ENCODE data around the gene UBALD1.

UBALD1 gene

DNA sequence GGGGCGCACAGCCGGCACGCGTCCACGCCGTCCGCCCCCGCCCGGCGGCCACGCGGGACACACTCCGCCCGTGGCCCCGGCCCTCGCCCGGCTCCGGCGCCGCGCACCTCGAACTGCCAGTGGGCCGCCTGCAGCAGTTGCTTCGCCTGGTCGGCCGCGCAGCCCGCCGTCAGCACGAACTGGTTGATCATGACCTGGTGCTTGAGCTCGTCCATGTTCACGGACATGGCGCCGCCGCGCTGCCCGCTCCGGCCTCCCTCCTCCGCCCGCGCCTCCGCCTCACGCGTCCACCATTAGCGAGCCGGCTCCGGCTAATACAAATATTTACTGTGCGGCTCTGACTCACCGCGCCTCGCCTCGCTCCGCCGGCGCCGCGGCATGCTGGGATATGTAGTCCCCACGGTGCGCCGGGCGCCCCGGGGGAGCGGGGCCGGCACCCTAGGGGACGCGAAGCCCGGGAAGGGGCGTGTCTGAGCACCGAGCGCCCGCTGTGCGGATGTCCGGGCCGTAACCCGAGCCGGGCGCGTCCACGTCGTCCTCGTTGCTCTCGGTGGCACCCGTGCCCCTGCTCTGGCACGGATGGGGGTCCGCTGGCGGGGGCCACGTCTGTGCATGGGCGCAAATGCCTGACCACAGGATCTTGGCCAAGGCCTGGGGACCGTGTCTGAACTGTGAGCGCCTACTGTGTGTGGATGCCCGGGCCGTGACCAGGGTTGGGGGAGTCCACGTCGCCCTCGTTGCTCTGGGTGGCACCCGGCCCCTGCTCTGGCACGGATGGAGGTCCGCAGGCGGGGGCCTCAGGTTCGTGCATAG lies at the start of gene UBALD1:
Gene UBALD1 (minus strand): TSS at position 318 of the 813 bp plus-strand sequence. CDS start 91 bp downstream, at position 227.
- DNase-seq (ENCODE audit: low read depth in 2 of 2), result peak; percentile 60 to 77

DNA sequence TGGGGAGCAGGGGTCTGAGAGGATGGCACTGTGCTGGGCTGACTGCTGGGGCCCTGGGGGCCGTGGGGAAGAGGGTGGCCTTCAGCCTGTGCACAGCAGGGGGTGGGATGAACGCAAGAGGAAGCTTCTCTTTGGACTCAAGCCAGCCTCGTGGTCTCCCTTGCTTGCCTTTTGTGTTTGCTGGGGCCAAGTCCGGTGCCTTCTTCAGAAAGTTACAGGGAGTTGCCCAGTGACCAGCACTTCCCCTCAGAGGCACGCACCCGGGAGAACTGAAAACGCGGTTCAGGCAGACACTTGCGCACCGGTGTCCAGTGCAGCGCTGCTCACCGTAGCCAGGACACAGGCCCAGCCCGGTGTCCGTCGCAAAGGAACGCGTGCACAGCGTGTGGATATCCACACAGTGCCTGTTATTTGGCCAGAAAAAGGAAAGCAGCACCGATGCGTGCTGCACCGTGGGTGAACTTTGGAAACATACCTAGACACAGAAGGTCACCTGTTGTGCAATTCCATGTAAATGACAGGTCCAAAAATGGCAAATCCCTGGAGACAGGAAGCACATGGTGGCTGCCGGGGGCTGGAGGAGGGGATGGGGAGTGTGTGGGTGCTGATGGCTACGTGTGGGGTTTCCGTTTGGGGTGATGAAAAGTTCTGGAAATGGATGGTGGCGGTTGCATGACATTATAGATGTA lies 49.2 kb upstream of the UBALD1 start:
- DNase-seq (ENCODE audit: low read depth in 2 of 2), result no peak

DNA sequence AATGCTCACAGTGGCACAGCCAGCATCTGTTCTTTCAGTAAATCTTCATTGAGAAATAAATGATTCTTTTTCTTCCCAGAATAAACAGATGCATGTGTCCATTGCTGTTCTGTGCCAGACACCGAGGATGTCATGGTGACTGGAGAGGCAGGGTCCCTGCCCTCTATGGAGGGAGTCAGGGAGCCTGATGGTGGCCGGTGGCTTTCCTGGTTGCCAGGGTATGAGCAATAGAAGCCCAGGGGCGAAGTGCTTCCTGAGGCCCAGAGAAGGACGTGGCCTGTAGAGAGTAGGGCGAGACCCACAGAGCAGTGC lies 48.7 kb upstream of the UBALD1 start:
- no peak for DNase-seq (ENCODE audit: low read depth in 2 of 2)

DNA sequence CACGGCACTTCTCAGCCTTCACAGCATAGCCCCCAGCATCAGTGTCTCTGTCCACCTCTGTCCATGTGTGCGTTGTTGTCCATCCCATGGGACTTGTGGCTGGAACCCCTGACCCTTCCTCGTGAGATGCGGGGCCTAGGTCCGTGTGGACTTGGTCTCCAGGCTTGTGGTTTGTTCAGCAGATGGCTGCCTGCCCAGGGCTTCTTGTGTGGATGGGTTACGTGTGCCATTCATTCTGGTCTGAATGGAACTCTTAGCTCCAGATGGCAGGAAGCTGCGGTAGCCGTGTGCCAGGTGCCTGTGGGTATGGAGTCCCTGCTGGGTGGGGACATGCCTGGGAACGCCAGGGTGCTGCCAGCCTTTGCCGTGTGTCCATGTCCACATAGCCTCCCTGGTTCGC lies 47.0 kb upstream of the UBALD1 start:
- DNase-seq (ENCODE audit: low read depth in 2 of 2), result no peak

DNA sequence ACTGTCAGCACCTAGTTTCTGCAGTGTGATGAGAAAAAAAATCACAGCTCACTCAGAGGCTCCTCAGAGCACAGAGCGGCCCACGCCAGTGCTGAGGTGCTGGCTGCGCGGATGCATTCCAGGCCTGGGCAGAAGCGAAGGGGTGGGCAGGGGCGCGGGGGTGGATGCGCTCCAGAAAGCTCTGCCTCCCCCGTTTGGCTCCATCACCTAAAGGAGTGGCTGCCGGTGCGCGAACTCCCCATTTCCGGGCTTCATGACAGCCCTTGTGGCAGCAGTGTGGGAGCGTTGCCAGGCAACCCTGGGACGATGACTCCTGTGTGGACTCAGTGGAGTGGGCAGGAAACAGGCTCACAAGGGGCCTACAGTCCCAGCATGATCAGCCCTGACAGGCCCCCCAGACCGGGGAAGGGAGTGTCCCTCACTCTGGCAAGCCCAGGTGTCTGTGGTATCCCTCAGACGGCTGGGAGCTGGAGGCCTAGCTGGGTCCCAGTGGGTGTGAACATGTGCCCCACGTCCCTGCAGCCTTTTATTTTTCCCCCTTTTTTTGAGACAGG lies 45.8 kb upstream of the UBALD1 start:
- peak; percentile 40 to 70 for DNase-seq (ENCODE audit: low read depth in 2 of 2)

DNA sequence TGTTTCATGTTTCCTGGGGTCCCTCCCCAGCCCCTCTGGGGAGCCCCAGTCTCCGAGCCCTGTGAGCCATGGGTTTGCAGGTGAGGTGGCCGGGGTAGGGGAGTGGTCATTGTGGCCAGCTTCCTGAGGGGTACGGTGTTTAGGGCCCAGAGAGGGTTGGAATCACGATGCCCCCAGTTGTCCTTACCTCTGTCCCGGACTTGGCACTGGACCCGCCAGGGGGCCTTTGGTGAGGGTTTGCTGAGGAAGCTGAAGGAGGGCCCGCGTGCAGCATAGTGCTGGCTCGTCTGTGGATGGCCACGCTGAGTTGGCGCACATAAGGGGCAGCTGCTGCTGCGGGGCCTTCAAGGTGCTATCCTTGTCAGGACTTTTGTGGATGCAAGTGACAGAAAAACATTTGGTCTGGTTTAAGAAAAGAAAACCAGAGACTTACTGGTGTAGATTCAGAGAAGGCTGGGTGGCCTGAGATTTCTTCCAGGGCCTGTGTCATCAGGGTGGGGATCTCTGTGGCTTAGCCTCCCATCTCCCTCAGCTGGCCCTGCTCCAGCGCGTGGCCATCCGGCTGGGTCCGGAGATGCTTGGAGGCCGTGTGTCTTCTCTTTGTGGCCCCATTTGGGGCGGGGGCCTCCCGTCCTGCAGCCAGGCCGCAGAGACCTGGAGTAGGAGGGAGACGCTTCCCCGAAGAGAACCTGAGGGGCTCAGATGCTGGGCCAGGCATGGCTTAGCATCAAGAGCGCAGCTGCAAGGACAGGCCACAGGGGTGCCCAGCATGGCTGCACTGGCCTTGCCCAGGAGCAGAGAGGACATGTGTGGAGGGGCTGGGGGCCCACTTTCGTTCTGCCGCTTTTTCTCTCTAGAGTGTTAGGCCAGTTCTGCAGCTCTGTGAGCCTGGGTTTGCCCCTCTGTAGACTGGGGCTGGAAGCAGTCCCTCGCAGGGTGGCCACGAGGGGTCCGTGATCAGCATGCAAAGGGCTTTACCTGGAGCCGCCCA lies 45.0 kb upstream of the UBALD1 start:
- no peak for DNase-seq (ENCODE audit: low read depth in 2 of 2)

DNA sequence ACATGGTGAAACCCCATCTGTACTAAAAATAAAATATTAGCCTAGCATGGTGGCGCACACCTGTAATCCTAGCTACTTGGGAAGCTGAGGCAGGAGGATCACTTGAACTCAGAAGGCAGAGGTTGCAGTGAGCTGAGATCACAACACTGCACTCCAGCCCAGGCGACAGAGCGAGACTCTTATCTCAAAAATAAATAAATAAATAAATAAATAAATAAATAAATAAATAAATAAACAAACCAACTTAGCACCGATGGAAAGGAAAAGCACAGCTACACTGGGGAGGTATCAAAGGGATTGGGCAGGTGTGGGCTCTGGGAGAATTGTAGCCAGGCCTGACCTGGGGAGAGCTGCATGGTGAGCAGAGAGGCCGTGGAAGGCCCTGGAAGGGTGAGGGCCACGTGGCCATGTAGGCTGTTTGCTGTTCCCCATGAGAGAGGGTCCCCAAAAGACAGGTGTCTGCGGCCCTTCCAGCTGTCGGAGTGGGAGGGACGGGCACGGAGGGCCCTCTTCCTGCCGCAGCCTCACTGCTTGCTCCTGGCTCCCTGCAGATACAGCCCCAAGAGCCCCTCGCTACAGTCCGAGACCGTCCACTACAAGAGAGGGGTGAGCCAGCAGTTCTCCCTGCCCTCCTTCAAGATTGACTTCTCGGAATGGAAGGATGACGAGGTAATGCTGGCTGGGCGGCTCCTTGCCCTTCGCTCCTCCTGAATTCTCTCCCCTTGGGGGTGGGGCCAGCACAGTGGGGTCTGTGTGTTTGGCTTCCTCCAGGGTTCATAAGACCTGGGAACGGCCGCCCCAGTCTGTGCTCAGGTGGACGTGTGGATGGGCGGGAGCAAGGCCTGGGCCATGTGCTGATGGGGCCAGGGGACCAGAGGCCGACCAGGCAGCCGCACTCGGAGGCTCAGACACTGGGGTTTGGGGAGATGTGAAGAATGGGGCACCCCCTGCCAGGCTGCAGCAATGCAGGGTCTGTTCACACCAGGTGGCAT lies 42.3 kb upstream of the UBALD1 start:
- DNase-seq (ENCODE audit: low read depth in 2 of 2), result no peak

DNA sequence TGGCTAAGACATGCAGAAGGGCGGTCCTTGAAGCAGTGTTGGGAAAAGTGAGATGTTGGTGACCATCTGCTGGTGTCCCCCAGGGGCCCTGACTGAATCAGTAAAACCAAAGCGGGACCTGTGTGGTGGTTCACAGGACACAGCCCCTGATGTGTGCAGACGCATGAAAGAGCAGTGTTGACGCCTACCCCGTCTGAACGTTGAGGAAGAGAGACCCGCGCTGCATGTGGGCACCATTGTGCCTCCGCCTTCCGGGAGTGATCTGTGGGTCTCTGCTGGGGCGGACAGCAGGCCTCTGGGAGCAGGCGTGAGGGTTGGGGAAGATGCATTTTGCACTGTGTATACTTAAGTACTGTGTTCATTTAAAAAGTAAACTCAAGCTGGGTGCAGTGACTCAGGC lies 41.5 kb upstream of the UBALD1 start:
- no peak for DNase-seq (ENCODE audit: low read depth in 2 of 2)

DNA sequence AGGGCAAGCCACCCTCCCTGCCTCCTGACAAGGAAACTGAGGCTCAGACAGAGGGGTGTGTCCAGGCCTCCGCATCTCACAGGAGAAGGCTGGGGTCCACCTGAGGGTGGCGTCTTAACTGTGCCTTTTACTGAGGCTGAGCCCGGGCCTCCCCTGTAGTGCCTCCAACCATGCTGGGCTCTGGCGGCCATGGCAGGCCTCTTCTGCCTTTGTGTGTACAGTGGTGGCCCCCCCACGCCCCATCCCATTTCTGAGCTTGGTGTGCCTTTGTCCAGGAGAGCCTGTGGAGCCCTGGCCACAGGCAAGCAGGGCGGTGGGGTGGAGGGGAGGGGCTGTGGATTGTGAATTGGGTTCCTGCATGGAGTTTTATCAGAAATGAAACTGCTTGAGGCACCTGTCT lies 41.1 kb upstream of the UBALD1 start:
- no peak for DNase-seq (ENCODE audit: low read depth in 2 of 2)

DNA sequence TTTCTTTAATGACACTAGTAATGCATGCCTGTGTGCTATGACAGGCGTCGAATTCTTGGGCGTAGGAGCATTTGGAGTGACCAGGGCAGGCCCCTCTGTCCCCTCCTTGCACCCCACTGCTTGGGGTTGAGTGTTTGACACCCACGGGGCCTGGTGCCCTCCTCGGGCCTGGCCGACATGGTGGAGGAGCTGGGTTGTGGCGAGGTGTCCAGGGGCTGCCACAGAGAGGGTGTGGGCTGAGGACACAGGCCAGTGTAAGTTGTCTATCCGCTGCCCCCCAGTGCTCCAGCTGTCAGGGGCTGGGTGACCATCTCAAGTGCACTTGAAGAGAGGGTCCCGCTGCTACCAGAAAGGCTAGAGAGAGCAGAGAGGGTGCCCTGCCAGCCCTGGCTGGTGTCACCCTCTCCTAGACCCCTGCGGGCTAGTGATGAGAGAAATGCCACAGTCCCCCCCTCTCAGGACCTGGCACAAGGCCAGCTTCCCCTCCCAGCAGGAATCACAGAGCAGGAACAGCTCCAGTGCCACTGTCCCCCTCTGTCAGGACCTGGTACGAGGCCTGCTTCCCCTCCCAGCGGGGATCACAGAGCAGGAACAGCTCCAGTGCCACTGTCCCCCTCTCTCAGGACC lies 40.4 kb upstream of the UBALD1 start:
- no peak for DNase-seq (ENCODE audit: low read depth in 2 of 2)

DNA sequence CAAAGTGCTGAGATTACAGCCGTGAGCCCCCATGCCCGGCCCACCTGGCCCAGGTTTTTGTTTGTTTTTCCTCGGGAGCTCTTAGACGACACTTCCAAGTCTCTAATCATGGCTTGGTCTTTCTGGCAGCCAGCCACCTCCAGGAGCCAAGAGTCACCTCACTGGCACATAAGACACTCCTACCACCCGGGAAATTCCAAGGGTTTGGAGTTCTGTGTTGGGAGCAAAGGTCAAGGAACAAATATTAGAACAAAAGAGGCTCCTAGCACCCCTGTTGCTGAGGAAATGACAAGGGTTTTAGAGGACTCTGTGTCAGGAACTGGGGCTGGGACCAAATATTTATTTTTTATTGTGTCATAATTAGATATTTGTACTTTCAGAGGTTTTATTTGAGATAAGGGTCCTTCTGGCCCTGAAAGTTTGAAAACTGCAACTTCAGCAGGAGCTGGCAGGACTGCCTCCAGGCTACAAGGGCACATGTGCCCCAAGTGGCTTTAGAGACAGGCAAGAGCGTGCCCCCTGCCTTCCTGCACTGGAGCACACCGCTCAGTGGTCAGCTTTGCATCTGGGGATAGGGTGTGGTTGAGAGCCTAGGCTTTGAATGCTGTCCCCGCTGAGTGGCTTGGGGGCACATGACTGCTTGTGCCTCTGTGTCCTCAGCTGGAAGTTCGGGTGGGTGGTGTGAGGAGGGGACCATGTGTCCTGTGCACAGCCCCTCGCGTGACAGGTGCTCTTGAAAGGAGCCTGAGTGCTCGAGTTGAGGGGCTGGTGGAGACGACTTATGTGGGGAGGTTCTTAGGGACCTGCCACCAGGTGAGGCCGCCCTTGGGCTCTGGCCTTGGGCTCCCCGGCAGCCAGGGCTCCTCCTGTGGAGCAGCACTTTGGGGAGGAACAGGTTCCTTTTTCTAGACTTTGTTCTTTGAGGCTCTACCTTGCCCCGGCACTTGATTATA lies 39.6 kb upstream of the UBALD1 start:
- no peak for DNase-seq (ENCODE audit: low read depth in 2 of 2)

DNA sequence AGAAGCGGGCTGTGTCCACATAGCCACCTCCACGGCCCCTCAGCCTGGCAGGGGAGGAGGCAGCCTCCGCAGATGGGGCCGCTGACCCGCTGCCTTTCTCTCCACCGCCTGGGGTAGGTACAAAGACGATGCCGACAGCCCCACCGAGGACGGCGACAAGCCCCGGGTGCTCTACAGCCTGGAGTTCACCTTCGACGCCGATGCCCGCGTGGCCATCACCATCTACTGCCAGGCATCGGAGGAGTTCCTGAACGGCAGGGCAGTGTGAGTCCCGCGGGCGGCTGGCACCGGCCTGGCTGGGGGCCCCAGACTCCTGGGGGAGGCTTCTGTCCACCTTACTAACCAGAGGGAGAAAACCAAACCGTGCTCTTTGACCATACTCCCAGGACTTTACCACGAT lies 37.9 kb upstream of the UBALD1 start:
- no peak for DNase-seq (ENCODE audit: low read depth in 2 of 2)

DNA sequence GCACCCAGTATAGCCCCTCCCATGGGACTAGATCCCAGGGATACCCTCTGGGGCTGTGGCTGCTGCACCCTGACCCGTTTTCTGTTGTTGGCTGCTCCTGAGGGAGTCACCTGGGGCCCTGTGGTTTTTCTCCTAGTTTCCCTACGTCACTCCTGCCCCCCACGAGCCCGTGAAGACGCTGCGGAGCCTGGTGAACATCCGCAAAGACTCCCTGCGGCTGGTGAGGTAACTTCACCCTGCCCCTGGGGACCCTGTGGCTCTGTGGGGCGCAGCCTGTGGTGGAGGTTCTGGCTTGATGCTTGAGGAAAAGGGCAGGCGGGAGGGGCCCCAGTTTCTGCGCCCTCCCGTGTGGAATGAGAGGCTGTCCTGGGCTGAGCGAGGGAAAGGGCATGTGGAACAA lies 37.1 kb upstream of the UBALD1 start:
- DNase-seq (ENCODE audit: low read depth in 2 of 2), result no peak

DNA sequence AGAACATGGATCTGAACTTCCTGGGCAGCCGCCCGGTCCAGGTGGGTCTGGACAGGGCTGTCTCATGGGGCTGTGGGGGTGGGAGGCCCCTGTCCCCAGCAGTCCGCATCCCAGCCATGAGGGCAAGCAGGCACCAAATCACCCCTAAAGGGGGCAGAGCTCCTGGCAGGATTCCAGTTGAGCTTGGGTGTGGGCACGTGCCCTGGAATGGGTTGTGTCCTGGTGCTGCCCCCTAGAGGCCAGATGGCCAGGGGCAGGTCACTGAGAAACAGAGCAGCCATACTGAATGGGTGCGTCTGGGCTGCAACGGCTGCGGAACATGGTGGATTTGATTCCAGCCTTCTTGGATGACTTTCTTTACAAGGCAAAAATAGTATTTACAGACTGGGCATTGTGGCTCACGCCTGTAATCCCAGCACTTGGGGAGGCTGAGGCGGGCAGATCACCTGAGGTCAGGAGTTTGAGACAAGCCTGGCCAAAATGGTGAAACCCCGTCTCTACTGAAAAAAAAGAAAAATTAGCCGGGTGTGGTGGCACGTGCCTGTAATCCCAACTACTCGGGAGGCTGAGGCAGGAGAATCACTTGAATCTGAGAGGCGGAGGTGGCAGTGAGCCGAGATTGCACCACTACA lies 35.9 kb upstream of the UBALD1 start:
- peak; percentile 46 to 72 for DNase-seq (ENCODE audit: low read depth in 2 of 2)

DNA sequence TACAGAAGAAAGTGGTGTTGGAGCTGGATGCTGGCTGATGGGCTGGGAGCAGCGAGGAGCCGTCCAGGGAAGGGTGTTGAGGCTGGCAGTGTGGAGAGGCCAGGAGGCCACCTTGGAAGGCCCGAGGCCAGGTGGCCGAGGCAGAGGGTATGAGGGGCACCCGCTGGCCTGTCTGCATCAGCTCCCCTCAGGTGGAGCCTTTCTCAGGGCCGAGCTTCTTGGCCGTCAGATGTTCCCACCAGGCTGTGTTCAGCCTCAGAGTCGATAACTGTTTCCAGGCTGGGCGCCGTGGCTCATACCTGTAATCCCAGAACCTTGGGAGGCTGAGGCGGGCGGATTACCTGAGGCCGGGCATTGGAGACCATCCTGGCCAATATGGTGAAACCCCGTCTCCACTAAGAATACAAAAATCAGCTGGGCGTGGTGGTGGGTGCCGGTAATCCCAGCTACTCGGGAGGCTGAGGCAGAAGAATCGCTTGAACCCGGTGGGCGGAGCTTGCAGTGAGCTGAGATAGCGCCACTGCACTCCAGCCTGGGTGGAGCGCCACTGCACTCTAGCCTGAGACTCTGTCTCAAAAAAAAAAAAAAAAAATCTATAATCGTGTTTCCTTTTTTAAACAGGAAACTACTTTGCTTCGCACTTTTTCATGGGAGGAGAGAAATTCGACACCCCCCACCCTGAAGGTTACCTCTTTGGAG lies 35.2 kb upstream of the UBALD1 start:
- no peak for DNase-seq (ENCODE audit: low read depth in 2 of 2)

DNA sequence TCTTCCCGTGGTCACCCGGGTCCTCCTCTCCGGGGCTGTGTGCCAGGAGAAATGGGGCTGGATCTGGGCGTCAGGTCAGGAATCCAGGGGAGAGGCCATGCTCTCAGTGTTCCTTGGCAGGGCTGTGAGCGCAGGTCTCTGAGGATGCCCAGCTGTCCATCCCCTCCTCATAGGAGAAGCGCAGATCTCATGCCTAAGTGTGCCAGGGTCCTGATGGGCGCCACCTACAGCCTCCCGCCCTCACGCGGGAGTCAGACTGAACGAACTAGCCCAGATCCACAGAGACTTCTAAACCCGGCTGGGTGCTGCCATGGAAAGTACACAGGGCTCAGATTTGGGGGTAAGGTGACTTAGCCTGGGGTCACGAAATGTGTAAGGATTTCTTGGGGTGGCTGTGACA lies 34.2 kb upstream of the UBALD1 start:
- DNase-seq (ENCODE audit: low read depth in 2 of 2), result no peak

DNA sequence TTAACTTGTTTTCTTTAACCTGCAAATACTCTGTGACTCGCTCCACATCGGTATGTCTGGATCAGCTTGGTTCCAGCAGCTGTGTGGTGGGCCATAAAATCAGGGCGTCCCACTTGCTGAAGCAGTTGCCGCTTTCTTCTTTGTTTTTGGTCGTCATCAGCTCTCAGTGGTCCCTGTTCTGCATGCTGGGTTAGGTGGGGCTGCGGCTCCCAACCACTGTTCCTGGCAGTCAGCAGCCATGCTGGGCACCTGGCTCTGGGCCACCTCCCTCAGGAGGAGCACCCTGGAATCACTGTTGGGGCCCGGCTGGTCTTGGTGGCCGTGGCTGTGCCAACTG lies 32.9 kb upstream of the UBALD1 start:
- DNase-seq (ENCODE audit: low read depth in 2 of 2), result no peak

Measured in stimulated activated CD4-positive, alpha-beta T cell treated with anti-CD3 and anti-CD28 coated beads, Interleukin-12 subunit alpha, Interleukin-12 subunit beta, amount 100 ng/mL, for 24 hours (primary cell).